GM12878 (cell line): ENCODE data around the gene CAPN15. TPM values are rescaled to one million over a fixed set of nuclear protein-coding genes. Genes with fewer than 3 reads are reported as not detected.

Source experiments
- ATAC-seq: fragments of 200-7000 bp; cut with Tn5 transposase; 3 replicates; pipeline ENCODE4 v1.9.1; 2020; ENCODE audit warnings: mild to moderate bottlenecking, moderate library complexity
- BruUV-seq: library from RNA; stranded (reverse); fragments of 400-500 nt; replicated peaks from 2 replicates; lab custom pipeline; 2021; lab: Mats Ljungman, UMichigan
- CTCF ChIA-PET: fragments of 300-600 bp; sonication (Branson Sonifier 250); formaldehyde crosslinking; extraction: SDS; loops from one replicate; lab custom pipeline; 2021; ENCODE audit warnings: inconsistent platforms; lab: Yijun Ruan, JAX
- POLR2A ChIA-PET: fragments of 350-600 bp; formaldehyde crosslinking; extraction: SDS; loops from one replicate; lab custom pipeline; 2021; ENCODE audit warnings: inconsistent platforms; lab: Charles Lee
- RAD21 ChIA-PET: fragments of 300-600 bp; sonication (Branson Sonifier 250); formaldehyde crosslinking; loops from one replicate; lab custom pipeline; 2023; ENCODE audit warnings: antibody characterized with exemption; ENCODE audit not compliant: unreplicated experiment; lab: Charles Lee
- SMC1A ChIA-PET: fragments of 300-600 bp; sonication (Branson Sonifier 250); formaldehyde crosslinking; loops from one replicate; lab custom pipeline; 2023; ENCODE audit not compliant: unreplicated experiment, uncharacterized antibody; lab: Charles Lee
- DNase-seq: peaks from one replicate; pipeline ENCODE4 v3.0.0-alpha.2; 2011; ENCODE audit warnings: low read depth, low spot score
- FAIRE-seq: peaks from 3 replicates; lab custom pipeline; 2011; peaks lifted over from hg19 to GRCh38; lab: Jason Lieb, UNC
- H2AFZ ChIP-seq: 2 replicates; pipeline ENCODE4 v1.6.0; 2011; ENCODE audit warnings: low read depth, low read length, control low read depth; ENCODE audit not compliant: control insufficient read depth
- H3K27ac ChIP-seq: 2 replicates; pipeline ENCODE4 v1.5.1; 2011; ENCODE audit warnings: control low read depth; ENCODE audit not compliant: control insufficient read depth, insufficient read depth
- H3K27me3 ChIP-seq, 2 experiments: replicated peaks in 1 of 2; 2 replicates each; pipeline versions ENCODE4 v1.6.0 to v1.6.1; 2011; ENCODE audit warnings: low read length in 1 of 2; ENCODE audit not compliant: control insufficient read depth in 2 of 2, insufficient read depth in 2 of 2
- H3K36me3 ChIP-seq, 2 experiments: 2 replicates each; pipeline ENCODE4 v1.5.1; 2011; ENCODE audit warnings: low read length in 1 of 2; ENCODE audit not compliant: control insufficient read depth in 2 of 2, insufficient read depth in 2 of 2
- H3K4me1 ChIP-seq: 2 replicates; pipeline ENCODE4 v1.6.1; 2011; ENCODE audit warnings: mild to moderate bottlenecking, low read length, moderate library complexity, mixed read lengths; ENCODE audit not compliant: control insufficient read depth, insufficient read depth
- H3K4me2 ChIP-seq: 2 replicates; pipeline ENCODE4 v1.6.0; 2011; ENCODE audit warnings: control low read depth; ENCODE audit not compliant: control insufficient read depth, insufficient read depth
- H3K4me3 ChIP-seq: fragments of 200-600 bp; sonication (generic); 2 replicates; pipeline ENCODE4 v1.5.1; 2016
- H3K79me2 ChIP-seq: 2 replicates; pipeline ENCODE4 v1.6.0; 2011; ENCODE audit warnings: low read length; ENCODE audit not compliant: control insufficient read depth, insufficient read depth
- H3K9ac ChIP-seq: 2 replicates; pipeline ENCODE4 v1.8.0; 2011; ENCODE audit warnings: low read length, control low read depth, mixed read lengths; ENCODE audit not compliant: control insufficient read depth, insufficient read depth
- H3K9me3 ChIP-seq: replicated peaks from 3 replicates; pipeline ENCODE4 v1.5.1; 2011; ENCODE audit warnings: mild to moderate bottlenecking, low read length; ENCODE audit not compliant: control insufficient read depth, insufficient read depth
- H4K20me1 ChIP-seq: 2 replicates; pipeline ENCODE4 v1.6.0; 2011; ENCODE audit not compliant: control insufficient read depth, insufficient read depth
- EZH2 ChIP-seq: IDR thresholded peaks from 2 replicates; pipeline ENCODE4 v1.6.1; 2012; ENCODE audit warnings: low read depth, mild to moderate bottlenecking, control low read depth, inconsistent platforms, low read length, borderline replicate concordance; ENCODE audit not compliant: control insufficient read depth
- FOXM1 ChIP-seq: IDR thresholded peaks from 2 replicates; pipeline ENCODE4 v1.6.1; 2012; ENCODE audit warnings: low read depth, mild to moderate bottlenecking, inconsistent platforms, low read length, moderate library complexity
- KDM1A ChIP-seq: fragments of 200-600 bp; sonication (generic); IDR thresholded peaks from 2 replicates; pipeline ENCODE4 v1.6.1; 2016; ENCODE audit warnings: borderline replicate concordance
- NFXL1 ChIP-seq: fragments of 450-650 bp; IDR thresholded peaks from 2 replicates; pipeline ENCODE4 v1.6.1; 2017; ENCODE audit warnings: antibody characterized with exemption, mild to moderate bottlenecking, borderline replicate concordance
- RCOR1 ChIP-seq: conservative IDR thresholded peaks from 2 replicates; pipeline ENCODE4 v1.6.1; 2012; ENCODE audit warnings: low read depth, low read length, improper control_type of control experiment
- RFX5 ChIP-seq: IDR thresholded peaks from 2 replicates; pipeline ENCODE4 v1.6.1; 2011; ENCODE audit warnings: low read depth, low read length, improper control_type of control experiment
- SREBF1 ChIP-seq: IDR thresholded peaks from 2 replicates; pipeline ENCODE4 v1.6.1; 2012; ENCODE audit warnings: mild to moderate bottlenecking, low read length
- ZSCAN29 ChIP-seq: fragments of 450-650 bp; IDR thresholded peaks from 2 replicates; pipeline ENCODE4 v1.6.1; 2017; ENCODE audit warnings: mild to moderate bottlenecking, moderate library complexity
- WGBS: methylation state at CpG from one replicate; pipeline ENCODE4 v1.1.6; 2016; ENCODE audit warnings: low lambda C conversion rate; ENCODE audit not compliant: insufficient replicate concordance, insufficient coverage; ENCODE audit errors: missing lambda C conversion rate; 5-methylcytosine and 5-hydroxymethylcytosine counted together
- in situ Hi-C: fragments of 300-500 bp; cut with MboI; formaldehyde crosslinking; loops from 9 replicates; pipeline ENCODE4 v1.14.3; 2018; ENCODE audit warnings: mixed read lengths
- intact Hi-C: fragments of 100-400 bp; cut with micrococcal nuclease; formaldehyde crosslinking; loops from one replicate; pipeline ENCODE4 v1.14.2; 2022; ENCODE audit not compliant: unreplicated experiment
- polyA plus RNA-seq, 11 experiments: library from polyadenylated mRNA; depleted of rRNA in 4 of 11; unstranded in 6 of 11; stranded (reverse) in 5 of 11; fragments of >200 nt; fragmentation: Nextera tagmentation in 4 of 11; fragmentation: Illumina TruSeq in 1 of 11; extraction: Ambion mirVana in 4 of 11; extraction: Trizol in 1 of 11; gene quantifications; 1 replicate in 1 of 11; 2 replicates in 10 of 11; pipeline versions ENCODE4 v1.2.1 to v1.2.3, GENCODE V29; 2011 to 2016; ENCODE audit warnings: inconsistent platforms in 2 of 11, missing spikeins in 2 of 11, low read depth in 1 of 11
- total RNA-seq, 4 experiments: library from RNA; depleted of rRNA in 3 of 4; stranded (reverse); fragments of >200 nt in 3 of 4; fragmentation: Illumina TruSeq in 1 of 4; extraction: Trizol in 1 of 4; gene quantifications; 2 replicates each; pipeline versions ENCODE4 v1.2.1 to v1.2.3, GENCODE V29; 2013 to 2021
- TF ChIP-seq, protein P1 (sequence below): fragments of 450-650 bp; IDR thresholded peaks from 2 replicates; pipeline ENCODE4 v1.6.1; 2017; ENCODE audit warnings: low read depth, mild to moderate bottlenecking, moderate library complexity
- TF ChIP-seq, protein P2 (sequence below): IDR thresholded peaks from 2 replicates; pipeline ENCODE4 v1.6.1; 2012; ENCODE audit warnings: low read depth, low read length, improper control_type of control experiment
- TF ChIP-seq, protein P3 (sequence below): fragments of 450-650 bp; formaldehyde crosslinking; IDR thresholded peaks from 2 replicates; pipeline ENCODE4 v1.5.0; 2022; ENCODE audit warnings: mild to moderate bottlenecking, missing genetic modification characterization

The CAPN15 gene
- total and polyA plus RNA-seq, 10 of the 15 experiments (the other 5 are each of a cell fraction or from before 2014, with no cell fraction given) = 0.40 to 78.5 (median 8.3) TPM

DNA sequence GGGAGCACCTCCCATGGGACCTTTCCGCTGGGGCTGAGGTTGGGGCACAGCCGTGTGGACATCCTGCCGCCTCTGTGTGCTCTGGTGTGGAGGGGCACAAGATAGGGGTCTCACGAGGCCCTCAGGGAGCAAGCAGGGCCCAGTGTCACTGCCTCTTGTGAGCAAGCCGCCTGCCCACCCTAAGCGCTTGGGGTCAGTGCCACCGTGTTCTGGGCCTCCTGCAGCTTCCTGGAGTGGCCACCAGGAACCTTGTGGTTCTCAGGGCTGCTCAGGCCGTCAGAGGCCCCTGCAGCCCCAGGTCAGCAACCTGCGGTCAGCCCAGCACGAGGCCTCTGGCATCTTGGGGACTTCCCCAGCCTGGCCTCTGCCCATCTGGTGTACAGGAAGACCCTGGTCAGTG, 13.6 kb upstream of the CAPN15 start (continued):
- TF ChIP-seq, protein P1, sequence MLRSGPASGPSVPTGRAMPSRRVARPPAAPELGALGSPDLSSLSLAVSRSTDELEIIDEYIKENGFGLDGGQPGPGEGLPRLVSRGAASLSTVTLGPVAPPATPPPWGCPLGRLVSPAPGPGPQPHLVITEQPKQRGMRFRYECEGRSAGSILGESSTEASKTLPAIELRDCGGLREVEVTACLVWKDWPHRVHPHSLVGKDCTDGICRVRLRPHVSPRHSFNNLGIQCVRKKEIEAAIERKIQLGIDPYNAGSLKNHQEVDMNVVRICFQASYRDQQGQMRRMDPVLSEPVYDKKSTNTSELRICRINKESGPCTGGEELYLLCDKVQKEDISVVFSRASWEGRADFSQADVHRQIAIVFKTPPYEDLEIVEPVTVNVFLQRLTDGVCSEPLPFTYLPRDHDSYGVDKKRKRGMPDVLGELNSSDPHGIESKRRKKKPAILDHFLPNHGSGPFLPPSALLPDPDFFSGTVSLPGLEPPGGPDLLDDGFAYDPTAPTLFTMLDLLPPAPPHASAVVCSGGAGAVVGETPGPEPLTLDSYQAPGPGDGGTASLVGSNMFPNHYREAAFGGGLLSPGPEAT = no peak
- TF ChIP-seq, all 136 proteins: peak for 0

DNA sequence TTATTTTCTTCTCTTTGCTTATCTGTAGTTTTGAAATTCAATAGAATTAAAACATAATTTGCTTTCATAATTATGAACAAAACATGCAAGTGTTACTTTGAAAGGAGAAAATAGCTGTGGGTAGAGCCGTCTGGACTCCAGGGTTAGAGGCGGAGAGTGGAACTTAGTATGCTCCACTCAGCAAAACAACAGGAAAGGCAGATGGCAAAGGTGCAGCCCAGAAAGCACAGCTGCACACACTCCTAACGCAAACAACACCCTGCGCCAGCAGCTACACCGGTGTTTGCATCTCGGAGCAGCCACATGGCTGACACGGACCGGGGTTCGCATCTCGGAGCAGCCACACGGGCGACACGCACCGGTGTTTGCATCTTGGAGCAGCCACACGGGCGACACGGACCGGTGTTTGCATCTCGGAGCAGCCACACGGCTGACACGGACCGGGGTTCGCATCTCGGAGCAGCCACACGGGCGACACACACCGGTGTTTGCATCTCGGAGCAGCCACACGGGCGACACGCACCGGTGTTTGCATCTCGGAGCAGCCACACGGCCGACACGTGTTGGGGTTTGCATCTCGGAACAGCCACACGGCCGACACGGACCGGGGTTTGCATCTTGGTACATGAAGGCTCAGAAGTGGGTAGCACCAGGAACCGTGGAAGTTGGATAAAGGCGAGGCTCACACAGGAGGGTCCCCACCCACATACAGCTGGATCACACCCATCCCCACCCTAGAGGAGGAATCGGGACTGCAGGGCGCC, 12.2 kb upstream of the CAPN15 start:
- Histone ChIP-seq H3K27ac (no peak overlapping the region), H4K20me1 (no peaks in the 10 kb centered on the region), H3K4me2 (no peak overlapping the region), H2AFZ (no peak overlapping the region), H3K4me3 (no peak overlapping the region), H3K27me3 (no peaks in the 10 kb centered on the region), H3K9ac (no peak overlapping the region), H3K36me3 (peaks cover 0 to 2% of the 10 kb centered on the region in 2 experiments; a peak in 1 of 4 replicates), H3K9me3 (no peaks in the 10 kb centered on the region), H3K79me2 (no peaks in the 10 kb centered on the region), H3K4me1 (no peaks in the 10 kb centered on the region)
- ChIA-PET CTCF (no interaction called here), RAD21 (no interaction called here), POLR2A (no interaction called here), SMC1A (no interaction called here)
- ATAC-seq = no peak
- BruUV-seq = no TSS peak
- no peak for DNase-seq
- no peak for FAIRE-seq
- intact Hi-C loops = no loop called here
- in situ Hi-C loops = no loop called here
- 96% methylated on average over 35 of the region's 45 CpGs for WGBS
- TF ChIP-seq, protein P2, sequence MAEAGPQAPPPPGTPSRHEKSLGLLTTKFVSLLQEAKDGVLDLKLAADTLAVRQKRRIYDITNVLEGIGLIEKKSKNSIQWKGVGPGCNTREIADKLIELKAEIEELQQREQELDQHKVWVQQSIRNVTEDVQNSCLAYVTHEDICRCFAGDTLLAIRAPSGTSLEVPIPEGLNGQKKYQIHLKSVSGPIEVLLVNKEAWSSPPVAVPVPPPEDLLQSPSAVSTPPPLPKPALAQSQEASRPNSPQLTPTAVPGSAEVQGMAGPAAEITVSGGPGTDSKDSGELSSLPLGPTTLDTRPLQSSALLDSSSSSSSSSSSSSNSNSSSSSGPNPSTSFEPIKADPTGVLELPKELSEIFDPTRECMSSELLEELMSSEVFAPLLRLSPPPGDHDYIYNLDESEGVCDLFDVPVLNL = no peak
- TF ChIP-seq, protein P3, sequence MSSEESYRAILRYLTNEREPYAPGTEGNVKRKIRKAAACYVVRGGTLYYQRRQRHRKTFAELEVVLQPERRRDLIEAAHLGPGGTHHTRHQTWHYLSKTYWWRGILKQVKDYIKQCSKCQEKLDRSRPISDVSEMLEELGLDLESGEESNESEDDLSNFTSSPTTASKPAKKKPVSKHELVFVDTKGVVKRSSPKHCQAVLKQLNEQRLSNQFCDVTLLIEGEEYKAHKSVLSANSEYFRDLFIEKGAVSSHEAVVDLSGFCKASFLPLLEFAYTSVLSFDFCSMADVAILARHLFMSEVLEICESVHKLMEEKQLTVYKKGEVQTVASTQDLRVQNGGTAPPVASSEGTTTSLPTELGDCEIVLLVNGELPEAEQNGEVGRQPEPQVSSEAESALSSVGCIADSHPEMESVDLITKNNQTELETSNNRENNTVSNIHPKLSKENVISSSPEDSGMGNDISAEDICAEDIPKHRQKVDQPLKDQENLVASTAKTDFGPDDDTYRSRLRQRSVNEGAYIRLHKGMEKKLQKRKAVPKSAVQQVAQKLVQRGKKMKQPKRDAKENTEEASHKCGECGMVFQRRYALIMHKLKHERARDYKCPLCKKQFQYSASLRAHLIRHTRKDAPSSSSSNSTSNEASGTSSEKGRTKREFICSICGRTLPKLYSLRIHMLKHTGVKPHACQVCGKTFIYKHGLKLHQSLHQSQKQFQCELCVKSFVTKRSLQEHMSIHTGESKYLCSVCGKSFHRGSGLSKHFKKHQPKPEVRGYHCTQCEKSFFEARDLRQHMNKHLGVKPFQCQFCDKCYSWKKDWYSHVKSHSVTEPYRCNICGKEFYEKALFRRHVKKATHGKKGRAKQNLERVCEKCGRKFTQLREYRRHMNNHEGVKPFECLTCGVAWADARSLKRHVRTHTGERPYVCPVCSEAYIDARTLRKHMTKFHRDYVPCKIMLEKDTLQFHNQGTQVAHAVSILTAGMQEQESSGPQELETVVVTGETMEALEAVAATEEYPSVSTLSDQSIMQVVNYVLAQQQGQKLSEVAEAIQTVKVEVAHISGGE (CRISPR knock-in tag) = no peak
- TF ChIP-seq SREBF1 (no peak), EZH2 (no peak), KDM1A (no peak), ZSCAN29 (no peak), RCOR1 (no peak), FOXM1 (no peak), NFXL1 (no peak), RFX5 (no peak)
